ENCODE measurements around the gene EPHB1.

The EPHB1 gene

DNA sequence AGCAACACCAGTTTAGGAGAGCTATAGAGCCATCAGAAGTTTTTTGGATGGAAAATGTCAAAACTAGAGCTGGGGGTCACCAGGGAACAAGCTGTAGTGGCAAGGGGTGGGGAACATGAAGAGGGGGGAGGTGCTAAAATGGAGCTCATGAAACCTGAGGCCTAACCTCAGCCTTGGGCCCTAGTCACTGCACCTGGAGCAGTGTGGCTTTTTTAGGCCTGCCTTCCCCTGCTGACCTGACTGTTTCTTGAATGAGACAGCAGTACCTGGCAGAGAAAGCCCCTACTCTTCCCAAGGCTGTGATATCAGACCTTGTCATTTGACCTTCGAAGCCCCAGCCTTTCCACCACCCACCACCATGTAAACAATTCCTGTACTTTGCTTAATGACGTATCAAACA is 383.5 kb downstream of the EPHB1 start:
- in situ Hi-C loops (cut with HindIII; ENCODE audit: low sequenced_read_pairs) = no loop called here
- DNase-seq (ENCODE audit: low read depth, low spot score) = no peak
- no peak overlapping the region for H3K4me3 ChIP-seq (ENCODE audit: low read depth, low read length)
- TF ChIP-seq, protein P1, sequence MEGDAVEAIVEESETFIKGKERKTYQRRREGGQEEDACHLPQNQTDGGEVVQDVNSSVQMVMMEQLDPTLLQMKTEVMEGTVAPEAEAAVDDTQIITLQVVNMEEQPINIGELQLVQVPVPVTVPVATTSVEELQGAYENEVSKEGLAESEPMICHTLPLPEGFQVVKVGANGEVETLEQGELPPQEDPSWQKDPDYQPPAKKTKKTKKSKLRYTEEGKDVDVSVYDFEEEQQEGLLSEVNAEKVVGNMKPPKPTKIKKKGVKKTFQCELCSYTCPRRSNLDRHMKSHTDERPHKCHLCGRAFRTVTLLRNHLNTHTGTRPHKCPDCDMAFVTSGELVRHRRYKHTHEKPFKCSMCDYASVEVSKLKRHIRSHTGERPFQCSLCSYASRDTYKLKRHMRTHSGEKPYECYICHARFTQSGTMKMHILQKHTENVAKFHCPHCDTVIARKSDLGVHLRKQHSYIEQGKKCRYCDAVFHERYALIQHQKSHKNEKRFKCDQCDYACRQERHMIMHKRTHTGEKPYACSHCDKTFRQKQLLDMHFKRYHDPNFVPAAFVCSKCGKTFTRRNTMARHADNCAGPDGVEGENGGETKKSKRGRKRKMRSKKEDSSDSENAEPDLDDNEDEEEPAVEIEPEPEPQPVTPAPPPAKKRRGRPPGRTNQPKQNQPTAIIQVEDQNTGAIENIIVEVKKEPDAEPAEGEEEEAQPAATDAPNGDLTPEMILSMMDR (IDR thresholded peaks at IDR 0.05; ENCODE audit: low read depth, low read length) = no peak

DNA sequence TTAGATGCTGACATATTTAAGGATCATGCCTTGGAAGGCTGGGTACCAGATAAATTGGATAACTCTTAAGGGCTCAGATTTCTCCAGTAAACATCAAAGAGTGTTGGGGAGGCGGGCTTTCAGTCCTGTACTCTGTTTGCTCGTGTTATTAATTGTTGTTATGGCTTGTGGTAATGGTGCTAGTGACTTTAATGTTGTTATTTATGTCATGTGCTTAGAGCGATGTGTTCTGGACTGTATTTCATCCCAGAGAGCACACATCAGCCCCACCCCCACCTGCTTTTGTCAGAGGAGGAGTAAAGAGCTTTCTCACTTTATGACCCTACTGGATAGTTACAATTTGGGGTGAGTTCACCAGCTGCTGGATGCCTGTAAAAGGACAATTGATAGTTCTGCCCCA is 386.3 kb downstream of the EPHB1 start:
- TF ChIP-seq, protein P1 (IDR thresholded peaks at IDR 0.05; ENCODE audit: low read depth, low read length) = no peak
- in situ Hi-C loops (cut with HindIII; ENCODE audit: low sequenced_read_pairs) = no loop called here

DNA sequence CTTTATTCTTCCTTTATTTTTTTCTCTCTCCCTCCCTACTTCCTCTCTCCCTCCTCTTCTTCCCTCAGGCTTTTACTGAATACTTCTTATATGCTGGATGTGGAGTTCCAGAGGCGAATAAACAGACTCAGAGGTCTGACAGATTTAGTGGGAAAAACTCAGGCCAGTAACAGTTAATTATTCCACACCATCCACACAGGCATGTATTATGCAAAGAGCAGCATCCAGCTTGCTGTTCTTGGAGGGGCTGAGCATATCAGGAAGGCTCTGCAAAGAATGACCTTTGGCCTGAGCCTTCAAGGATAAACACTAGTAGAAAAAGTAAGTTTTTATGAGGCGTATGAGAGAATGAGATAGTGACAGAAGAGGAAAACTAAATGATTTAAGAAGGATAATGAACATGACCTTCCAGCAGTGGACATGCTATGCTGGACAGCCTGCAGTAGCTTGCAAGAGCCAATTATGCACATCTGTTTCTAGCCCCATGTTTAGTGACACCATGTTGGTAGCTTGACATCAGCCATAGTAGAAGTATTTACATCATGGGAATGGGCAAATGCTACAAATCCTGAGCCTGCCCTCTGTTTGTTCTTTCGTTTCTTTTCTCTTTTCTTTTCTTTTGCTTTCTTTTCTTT is 387.4 kb downstream of the EPHB1 start:
- TF ChIP-seq, protein P1 (IDR thresholded peaks at IDR 0.05; ENCODE audit: low read depth, low read length) = no peak
- H3K4me3 ChIP-seq (ENCODE audit: low read depth, low read length) = no peak overlapping the region
- in situ Hi-C loops (cut with HindIII; ENCODE audit: low sequenced_read_pairs) = no loop called here
- DNase-seq (ENCODE audit: low read depth, low spot score) = no peak

More for the DNA sequence above, 386.3 kb downstream of the EPHB1 start:
- no peak for DNase-seq (ENCODE audit: low read depth, low spot score)
- H3K4me3 ChIP-seq (ENCODE audit: low read depth, low read length) = no peak overlapping the region

DNA sequence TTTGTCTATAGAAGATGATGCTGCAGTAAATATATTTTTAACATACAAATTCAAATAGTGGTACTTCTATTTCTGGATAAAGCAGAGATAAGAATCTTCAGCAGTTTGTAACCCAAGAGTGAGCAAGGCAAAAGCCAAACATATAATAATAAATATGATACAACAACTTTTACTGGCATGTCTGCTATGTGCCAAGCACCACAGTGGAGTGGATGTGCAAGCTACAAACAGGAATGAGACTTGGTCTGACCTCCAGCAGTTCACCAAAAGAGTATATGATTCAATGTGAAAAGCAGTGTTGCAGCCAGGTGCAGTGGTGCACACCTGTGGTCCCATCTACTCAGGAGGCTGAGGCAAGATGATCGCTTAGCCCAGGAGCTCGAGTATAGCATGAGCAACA is 395.6 kb downstream of the EPHB1 start:
- TF ChIP-seq, protein P1 (IDR thresholded peaks at IDR 0.05; ENCODE audit: low read depth, low read length) = no peak
- in situ Hi-C loops (cut with HindIII; ENCODE audit: low sequenced_read_pairs) = no loop called here
- DNase-seq (ENCODE audit: low read depth, low spot score) = no peak
- no peak overlapping the region for H3K4me3 ChIP-seq (ENCODE audit: low read depth, low read length)

DNA sequence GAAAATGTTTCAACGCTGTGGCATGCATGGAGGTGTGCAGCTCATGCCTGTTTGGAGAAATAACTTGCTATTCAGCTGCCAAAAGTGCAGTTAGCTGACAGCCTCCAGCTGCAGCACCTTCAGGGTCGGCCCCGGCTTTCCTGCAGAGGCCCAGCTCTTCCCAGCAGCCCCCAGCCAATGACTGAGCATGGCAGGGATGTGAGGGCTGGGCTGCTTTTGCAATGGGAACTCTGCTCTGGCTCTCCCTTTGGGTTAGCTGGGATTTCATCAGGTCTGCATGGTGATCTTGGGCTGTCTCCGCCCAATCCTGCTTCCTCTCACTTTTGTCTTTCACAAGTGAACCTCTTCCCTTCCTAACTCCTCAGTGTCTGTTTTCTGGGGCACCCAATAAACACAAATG is 396.6 kb downstream of the EPHB1 start:
- no peak overlapping the region for H3K4me3 ChIP-seq (ENCODE audit: low read depth, low read length)
- in situ Hi-C loops (cut with HindIII; ENCODE audit: low sequenced_read_pairs) = no loop called here
- TF ChIP-seq, protein P1 (IDR thresholded peaks at IDR 0.05; ENCODE audit: low read depth, low read length) = no peak
- DNase-seq (ENCODE audit: low read depth, low spot score) = no peak

DNA sequence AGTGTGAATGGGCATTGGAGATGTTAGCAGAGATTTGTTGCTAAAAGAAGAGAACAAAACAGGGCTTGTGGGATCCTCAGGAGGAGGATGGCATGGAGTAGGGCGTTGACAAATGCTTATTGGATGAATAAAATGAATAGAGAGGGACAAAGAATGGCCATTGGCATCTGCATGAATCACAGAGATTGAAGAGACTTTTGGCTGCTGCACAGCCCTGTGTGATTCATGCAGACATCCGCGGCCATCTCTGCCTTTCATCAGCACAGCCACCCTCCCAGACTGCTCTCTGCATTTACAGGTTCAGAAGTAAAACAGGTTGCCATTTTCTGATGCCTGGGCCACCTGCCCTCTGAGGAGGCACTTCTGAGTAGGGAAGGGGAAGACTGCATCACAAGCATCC is 397.9 kb downstream of the EPHB1 start:
- DNase-seq (ENCODE audit: low read depth, low spot score) = no peak
- TF ChIP-seq, protein P1 (IDR thresholded peaks at IDR 0.05; ENCODE audit: low read depth, low read length) = no peak
- in situ Hi-C loops (cut with HindIII; ENCODE audit: low sequenced_read_pairs) = no loop called here
- no peak overlapping the region for H3K4me3 ChIP-seq (ENCODE audit: low read depth, low read length)

Measured in astrocyte of the spinal cord (primary cell).